HAP-1 (cell line): ENCODE results near the gene CACNB2.

Experiments
- DNase-seq, 2 experiments: peaks; one replicate each; pipeline ENCODE4 v3.0.0-alpha.2; 2016 to 2020; ENCODE audit warnings: low spot score in 2 of 2
- H3K27me3 ChIP-seq: fragments of 250-450 bp; sonication (Bioruptor Pico); 2 replicates; pipeline ENCODE4 v1.5.1; 2020; ENCODE audit warnings: low read depth, mild to moderate bottlenecking, moderate library complexity
- H3K36me3 ChIP-seq: fragments of 250-450 bp; sonication (Bioruptor Pico); replicated peaks from 2 replicates; pipeline ENCODE4 v1.5.1; 2020; ENCODE audit warnings: mild to moderate bottlenecking
- H3K4me1 ChIP-seq: fragments of 250-450 bp; sonication (Bioruptor Pico); 2 replicates; pipeline ENCODE4 v1.5.1; 2020; ENCODE audit warnings: mild to moderate bottlenecking
- H3K4me3 ChIP-seq: fragments of 250-450 bp; sonication (Bioruptor Pico); 2 replicates; pipeline ENCODE4 v1.5.1; 2020; ENCODE audit warnings: mild to moderate bottlenecking, moderate library complexity
- H3K9me3 ChIP-seq: fragments of 250-450 bp; sonication (Bioruptor Pico); 2 replicates; pipeline ENCODE4 v1.5.1; 2020; ENCODE audit warnings: mild to moderate bottlenecking, moderate library complexity
- in situ Hi-C: fragments of 300-500 bp; cut with MboI; formaldehyde crosslinking; loops from 3 replicates; pipeline ENCODE4 v1.14.3; 2020; ENCODE audit warnings: low sequenced_read_pairs, inconsistent platforms, mixed read lengths

The CACNB2 gene

GRCh38 chr10:18334116-18334867 lies 194.1 kb downstream of the CACNB2 start:
- no peak for DNase-seq
- Histone ChIP-seq H3K27me3 (no peaks in the 10 kb centered on the region), H3K36me3 (no peaks in the 10 kb centered on the region), H3K4me1 (peaks cover 18% of the 10 kb centered on the region), H3K9me3 (no peaks in the 10 kb centered on the region), H3K4me3 (no peak overlapping the region)
- in situ Hi-C loops: no loop called here

- no peaks in the 10 kb centered on the region for H3K36me3 ChIP-seq
- no peaks in the 10 kb centered on the region for H3K9me3 ChIP-seq
- no peak overlapping the region for H3K4me3 ChIP-seq
- in situ Hi-C loops: no loop called here
- H3K4me1 ChIP-seq: peaks cover 12% of the 10 kb centered on the region
- no peak for DNase-seq
- no peaks in the 10 kb centered on the region for H3K27me3 ChIP-seq
These were observed 200.3 kb downstream of the CACNB2 start for GRCh38 chr10:18340496-18341051.

- no peak for DNase-seq
- H3K9me3 ChIP-seq: no peaks in the 10 kb centered on the region
- no peaks in the 10 kb centered on the region for H3K27me3 ChIP-seq
- H3K36me3 ChIP-seq: no peaks in the 10 kb centered on the region
- in situ Hi-C loops: no loop called here
- peaks cover 8% of the 10 kb centered on the region for H3K4me1 ChIP-seq
- no peak overlapping the region for H3K4me3 ChIP-seq
These were observed 200.8 kb downstream of the CACNB2 start for GRCh38 chr10:18341055-18341454.

DNA sequence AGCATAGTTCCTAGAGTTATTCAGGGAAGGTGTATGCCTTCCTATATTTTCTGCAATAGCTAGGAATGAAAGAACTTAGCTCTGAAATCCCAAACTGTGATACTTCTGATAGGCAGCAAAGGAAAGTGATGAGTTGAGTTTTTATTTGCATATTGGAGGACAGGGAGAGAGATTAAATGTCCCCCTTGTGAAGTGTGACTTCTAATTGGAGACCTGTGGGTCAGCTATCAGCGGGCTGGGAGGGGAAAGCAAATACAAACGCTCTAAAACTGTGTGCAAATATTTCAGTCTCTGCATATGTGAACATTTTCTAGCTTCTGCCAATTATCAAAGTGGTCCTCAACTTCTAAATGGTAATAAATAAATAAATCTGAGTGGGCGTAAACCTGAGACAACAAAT lies 203.3 kb downstream of the CACNB2 start:
- DNase-seq: no peak
- Histone ChIP-seq H3K36me3 (no peaks in the 10 kb centered on the region), H3K27me3 (no peaks in the 10 kb centered on the region), H3K4me3 (no peak overlapping the region), H3K4me1 (no peaks in the 10 kb centered on the region), H3K9me3 (no peaks in the 10 kb centered on the region)
- in situ Hi-C loops: no loop called here

DNA sequence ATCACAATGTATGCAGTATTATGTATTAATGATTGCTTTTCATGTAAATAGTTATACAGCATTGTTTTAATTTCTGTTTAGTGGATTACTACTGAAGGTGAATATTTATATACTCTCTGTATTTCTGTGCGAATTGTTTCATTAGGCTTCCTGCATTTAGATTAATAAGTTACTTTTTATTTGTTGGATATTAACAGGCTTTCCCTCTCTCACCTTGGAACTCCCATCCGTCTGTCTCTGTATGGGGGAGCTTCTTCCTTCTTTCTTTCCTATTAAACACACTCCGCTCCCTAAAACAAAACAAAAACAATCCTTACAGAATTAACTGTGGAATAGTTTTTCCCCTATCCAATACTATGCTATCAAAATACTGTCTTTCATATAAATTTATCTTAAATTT lies 205.1 kb downstream of the CACNB2 start:
- H3K4me1 ChIP-seq: no peaks in the 10 kb centered on the region
- no peaks in the 10 kb centered on the region for H3K36me3 ChIP-seq
- DNase-seq: no peak
- in situ Hi-C loops: no loop called here
- no peaks in the 10 kb centered on the region for H3K27me3 ChIP-seq
- H3K4me3 ChIP-seq: no peak overlapping the region
- no peaks in the 10 kb centered on the region for H3K9me3 ChIP-seq

DNA sequence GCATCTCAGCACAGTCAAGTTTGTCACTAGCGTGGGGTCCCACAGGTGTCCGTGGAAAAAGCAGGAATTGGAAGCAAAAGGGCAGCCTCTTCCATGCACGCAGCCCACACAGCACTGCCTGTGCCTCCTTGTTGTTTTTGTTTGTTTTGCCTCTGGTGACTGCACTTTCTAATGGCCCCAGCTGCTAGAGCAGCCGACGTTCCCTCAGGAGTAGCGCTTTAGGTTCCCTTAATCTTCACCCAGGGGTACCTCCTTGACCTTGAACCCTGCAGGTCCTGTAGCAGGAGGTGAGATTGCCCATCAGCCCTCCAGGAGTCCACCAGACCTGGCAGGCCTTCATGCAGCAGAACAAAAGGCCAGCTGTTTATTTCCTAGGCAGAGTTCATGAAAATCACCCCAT lies 210.1 kb downstream of the CACNB2 start:
- no peaks in the 10 kb centered on the region for H3K27me3 ChIP-seq
- no peaks in the 10 kb centered on the region for H3K4me1 ChIP-seq
- no peaks in the 10 kb centered on the region for H3K9me3 ChIP-seq
- H3K36me3 ChIP-seq: no peaks in the 10 kb centered on the region
- in situ Hi-C loops: no loop called here
- H3K4me3 ChIP-seq: no peak overlapping the region
- DNase-seq: no peak

- no peaks in the 10 kb centered on the region for H3K9me3 ChIP-seq
- in situ Hi-C loops: no loop called here
- no peaks in the 10 kb centered on the region for H3K4me1 ChIP-seq
- no peak overlapping the region for H3K4me3 ChIP-seq
- no peak for DNase-seq
- no peaks in the 10 kb centered on the region for H3K27me3 ChIP-seq
- H3K36me3 ChIP-seq: no peaks in the 10 kb centered on the region
These were observed 211.2 kb downstream of the CACNB2 start for GRCh38 chr10:18351421-18351820.

GRCh38 chr10:18352175-18352574 lies 212.0 kb downstream of the CACNB2 start:
- H3K36me3 ChIP-seq: no peaks in the 10 kb centered on the region
- no peaks in the 10 kb centered on the region for H3K4me1 ChIP-seq
- H3K27me3 ChIP-seq: no peaks in the 10 kb centered on the region
- in situ Hi-C loops: no loop called here
- H3K9me3 ChIP-seq: no peaks in the 10 kb centered on the region
- no peak overlapping the region for H3K4me3 ChIP-seq
- no peak for DNase-seq

DNA sequence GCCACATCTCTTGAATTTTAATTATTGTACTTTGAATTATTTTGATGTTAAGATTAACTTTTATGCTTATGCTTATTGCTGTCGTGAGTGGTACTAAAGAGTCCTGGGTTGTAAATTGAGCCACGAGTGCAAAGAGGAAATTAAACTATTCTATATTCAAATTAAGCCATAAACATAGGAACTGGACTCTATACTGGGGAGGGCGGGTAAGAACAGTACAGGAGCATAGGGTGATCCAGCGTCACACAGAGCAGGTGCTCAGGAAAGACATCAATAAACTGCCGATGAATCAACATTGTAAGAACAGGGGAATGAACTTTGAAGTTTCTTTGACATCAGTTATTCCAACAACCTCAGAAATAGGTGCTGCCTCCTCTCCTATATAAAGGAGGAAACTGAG lies 219.6 kb downstream of the CACNB2 start:
- no peaks in the 10 kb centered on the region for H3K9me3 ChIP-seq
- H3K27me3 ChIP-seq: no peaks in the 10 kb centered on the region
- no peaks in the 10 kb centered on the region for H3K36me3 ChIP-seq
- peaks cover 6% of the 10 kb centered on the region for H3K4me1 ChIP-seq
- in situ Hi-C loops: no loop called here
- no peak for DNase-seq
- H3K4me3 ChIP-seq: no peak overlapping the region

GRCh38 chr10:18362892-18363291 lies 222.7 kb downstream of the CACNB2 start:
- in situ Hi-C loops: no loop called here
- no peak for DNase-seq
- no peaks in the 10 kb centered on the region for H3K27me3 ChIP-seq
- peaks cover 6% of the 10 kb centered on the region for H3K4me1 ChIP-seq
- no peaks in the 10 kb centered on the region for H3K9me3 ChIP-seq
- H3K36me3 ChIP-seq: no peaks in the 10 kb centered on the region
- H3K4me3 ChIP-seq: no peak overlapping the region

DNA sequence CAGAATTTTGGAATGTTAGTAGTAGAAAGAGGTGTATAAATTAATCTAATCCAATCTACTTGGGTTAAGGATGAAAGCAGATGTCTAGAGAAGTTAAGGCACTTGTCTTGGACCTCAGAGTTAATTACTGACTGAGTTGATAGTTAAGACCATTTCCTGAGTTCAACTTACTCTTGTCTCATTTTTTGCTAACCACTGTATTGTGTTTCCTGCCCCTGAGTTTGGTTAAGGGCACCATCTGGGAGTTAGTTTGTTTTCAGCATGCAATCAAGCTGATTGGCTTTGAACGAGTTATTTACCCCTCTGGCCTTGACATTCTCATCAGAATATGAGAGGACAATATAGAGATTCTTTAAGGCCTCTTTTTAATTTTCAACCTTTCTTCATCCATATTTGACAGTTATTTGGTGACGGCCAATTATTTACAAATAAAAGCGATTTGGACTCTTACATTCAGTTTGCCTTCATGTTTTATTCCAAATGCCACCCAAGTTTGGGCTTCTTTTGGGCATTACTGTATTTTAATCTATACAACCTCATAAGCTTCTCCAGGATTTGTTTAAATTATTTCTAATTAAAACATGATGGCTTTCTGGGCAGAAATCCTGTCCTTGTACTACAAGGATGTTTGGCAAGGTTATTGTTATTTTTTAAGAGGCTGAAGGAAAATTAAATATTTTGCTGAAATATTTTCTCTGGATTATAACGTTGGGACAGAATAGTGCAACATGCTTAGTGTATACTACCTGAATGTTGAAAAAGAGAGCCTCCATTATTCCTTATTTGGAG lies 225.0 kb downstream of the CACNB2 start:
- Histone ChIP-seq H3K9me3 (no peaks in the 10 kb centered on the region), H3K36me3 (no peaks in the 10 kb centered on the region), H3K4me3 (no peak overlapping the region), H3K4me1 (peaks cover 10% of the 10 kb centered on the region), H3K27me3 (no peaks in the 10 kb centered on the region)
- in situ Hi-C loops: no loop called here
- no peak for DNase-seq

DNA sequence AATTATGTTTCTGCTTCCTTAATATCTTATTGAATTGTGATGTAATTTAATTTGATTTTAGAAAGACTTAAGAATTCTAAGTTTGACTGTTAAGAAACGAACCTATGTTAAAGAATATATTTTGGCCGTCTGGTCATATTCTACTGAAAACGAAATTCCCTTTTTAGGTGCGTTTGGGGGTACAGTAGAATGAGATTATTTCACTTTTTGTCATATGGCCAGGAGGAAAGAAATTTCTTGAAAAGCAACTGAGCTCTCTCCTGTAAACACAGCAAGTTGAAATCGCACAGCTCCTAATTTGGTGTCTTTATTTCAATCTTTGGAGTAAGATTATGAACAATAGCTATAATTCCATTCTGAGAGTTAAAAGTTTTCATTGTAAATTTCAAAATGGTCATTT lies 227.6 kb downstream of the CACNB2 start:
- Histone ChIP-seq H3K4me1 (peaks cover 10% of the 10 kb centered on the region), H3K27me3 (no peaks in the 10 kb centered on the region), H3K4me3 (no peak overlapping the region), H3K9me3 (no peaks in the 10 kb centered on the region), H3K36me3 (no peaks in the 10 kb centered on the region)
- in situ Hi-C loops: no loop called here
- no peak for DNase-seq

- Histone ChIP-seq H3K4me1 (peaks cover 10% of the 10 kb centered on the region), H3K9me3 (no peaks in the 10 kb centered on the region), H3K4me3 (no peak overlapping the region), H3K27me3 (no peaks in the 10 kb centered on the region), H3K36me3 (no peaks in the 10 kb centered on the region)
- in situ Hi-C loops: no loop called here
- DNase-seq: no peak
These were observed 228.0 kb downstream of the CACNB2 start for GRCh38 chr10:18368273-18368672.

GRCh38 chr10:18368682-18369081 lies 228.5 kb downstream of the CACNB2 start:
- Histone ChIP-seq H3K36me3 (no peaks in the 10 kb centered on the region), H3K27me3 (no peaks in the 10 kb centered on the region), H3K4me3 (no peak overlapping the region), H3K4me1 (peaks cover 10% of the 10 kb centered on the region), H3K9me3 (no peaks in the 10 kb centered on the region)
- DNase-seq: no peak
- in situ Hi-C loops: no loop called here
